ENCODE results near the gene MSH6.

MSH6 gene

GRCh38 chr2:47779426-47779790 is 3.5 kb upstream of the MSH6 start:
- no peak for DNase-seq (ENCODE audit: low spot score)

DNA sequence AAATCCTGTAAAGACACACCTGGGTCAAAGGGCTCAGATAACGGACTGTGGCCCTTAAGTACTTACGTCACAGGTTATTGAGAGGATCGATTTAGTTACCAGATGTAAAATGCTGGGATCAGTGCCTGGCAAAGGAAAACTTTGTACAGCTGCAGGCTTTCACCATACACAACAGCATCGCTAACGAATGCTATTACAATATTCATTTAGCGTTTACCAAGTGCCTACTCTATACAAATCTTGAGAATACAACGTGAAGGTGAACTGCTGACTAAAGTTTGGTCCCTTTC is 619 bp upstream of the MSH6 start:
- no peak for DNase-seq (ENCODE audit: low spot score)

GRCh38 chr2:47783486-47784351 is 774 bp downstream of the MSH6 start:
- peak; percentile 60 for DNase-seq (ENCODE audit: low spot score)

GRCh38 chr2:47784352-47784851 is 1.5 kb downstream of the MSH6 start:
- no peak for DNase-seq (ENCODE audit: low spot score)

DNA sequence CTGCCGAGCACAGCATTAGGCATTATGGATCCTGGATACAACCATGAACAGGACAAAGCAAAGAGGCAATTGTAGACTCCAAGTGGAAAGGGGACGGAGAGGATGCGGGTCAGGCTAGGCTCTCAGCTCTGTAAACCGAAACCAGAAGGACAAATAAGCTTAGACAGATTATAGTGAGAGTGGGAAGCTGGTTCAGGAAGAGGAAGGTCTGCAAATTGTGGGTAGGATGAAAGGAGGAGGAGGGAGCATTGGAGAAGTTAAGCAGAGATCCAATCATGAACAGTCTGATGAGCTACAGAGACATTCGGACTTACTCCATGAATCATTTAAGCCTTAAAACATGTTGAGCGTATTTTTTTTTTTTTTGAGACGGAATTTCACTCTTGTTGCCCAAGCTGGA is 3.0 kb downstream of the MSH6 start:
- DNase-seq (ENCODE audit: low spot score), result peak; percentile 58

DNA sequence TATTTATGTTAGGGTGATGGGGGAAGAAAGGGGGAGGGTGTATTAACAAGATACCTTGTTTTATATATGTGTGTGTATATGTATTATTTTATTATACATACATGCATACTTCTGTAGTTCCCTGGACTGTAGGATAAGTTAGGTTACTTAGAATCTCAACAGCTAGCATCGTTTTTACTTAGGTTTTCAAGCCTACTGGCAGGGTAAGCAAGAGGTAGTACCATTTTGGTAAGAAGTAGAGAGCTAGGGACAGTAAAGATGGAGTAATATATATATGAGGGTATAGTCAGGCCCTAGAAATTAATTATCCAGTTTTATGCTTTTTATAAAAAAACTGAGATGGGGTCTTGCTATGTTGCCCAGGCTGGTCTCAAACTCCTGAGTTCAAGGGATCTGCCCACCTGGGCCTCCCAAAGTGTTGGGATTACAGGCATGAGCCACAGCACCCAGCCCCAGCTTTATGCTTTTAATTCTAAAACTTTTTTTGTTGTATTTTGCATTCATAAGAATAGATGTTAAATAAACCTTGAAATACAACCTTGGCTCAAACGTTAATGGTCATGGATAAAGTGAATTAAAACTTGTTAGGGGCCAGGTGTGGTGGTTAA is 13.2 kb downstream of the MSH6 start:
- no peak for DNase-seq (ENCODE audit: low spot score)

GRCh38 chr2:47798631-47799030 is 15.7 kb downstream of the MSH6 start:
- DNase-seq (ENCODE audit: low spot score), result peak; percentile 24

GRCh38 chr2:47799031-47799609 is 16.2 kb downstream of the MSH6 start:
- DNase-seq (ENCODE audit: low spot score), result no peak

DNA sequence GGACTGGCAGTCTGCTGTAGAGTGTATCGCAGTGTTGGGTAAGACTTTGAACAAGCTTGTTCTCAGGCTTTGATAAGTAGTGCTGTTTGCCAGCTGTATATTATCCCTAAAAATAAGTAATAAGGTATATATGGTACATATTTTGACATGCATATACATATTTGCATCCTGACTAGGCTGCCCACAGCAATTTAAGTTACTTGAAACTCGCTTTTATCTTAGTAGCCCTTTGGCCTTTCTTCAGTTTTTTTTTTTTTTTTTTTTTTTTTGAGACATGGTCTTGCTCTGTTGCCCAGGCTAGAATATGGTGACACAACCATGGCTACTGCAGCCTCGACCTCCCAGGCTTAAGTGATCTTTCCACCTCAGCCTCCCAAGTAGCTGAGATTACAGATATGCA is 18.2 kb downstream of the MSH6 start:
- no peak for DNase-seq (ENCODE audit: low spot score)

- DNase-seq (ENCODE audit: low spot score), result no peak
These were observed 20.4 kb downstream of the MSH6 start for GRCh38 chr2:47803363-47803762.

- no peak for DNase-seq (ENCODE audit: low spot score)
These were observed 20.8 kb downstream of the MSH6 start for GRCh38 chr2:47803770-47804169.

DNA sequence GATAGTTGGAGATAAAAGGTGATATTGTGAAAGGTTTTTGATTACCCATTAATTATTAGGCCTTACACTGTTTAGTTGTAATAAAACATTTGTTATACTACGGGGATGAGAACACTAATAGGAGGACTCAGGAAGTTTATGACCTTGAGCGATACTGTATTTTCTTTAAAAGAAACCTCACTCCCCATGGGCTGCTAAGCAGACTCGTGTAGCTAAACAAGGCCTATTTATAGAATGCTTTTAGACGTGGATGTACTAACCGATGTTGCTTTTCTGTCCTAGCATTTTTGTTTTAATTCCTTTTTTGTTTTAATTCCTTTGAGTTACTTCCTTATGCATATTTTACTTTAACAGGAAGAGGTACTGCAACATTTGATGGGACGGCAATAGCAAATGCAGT is 22.9 kb downstream of the MSH6 start:
- DNase-seq (ENCODE audit: low spot score), result no peak

- DNase-seq (ENCODE audit: low spot score), result no peak
These were observed 25.7 kb downstream of the MSH6 start for GRCh38 chr2:47808614-47809013.

DNA sequence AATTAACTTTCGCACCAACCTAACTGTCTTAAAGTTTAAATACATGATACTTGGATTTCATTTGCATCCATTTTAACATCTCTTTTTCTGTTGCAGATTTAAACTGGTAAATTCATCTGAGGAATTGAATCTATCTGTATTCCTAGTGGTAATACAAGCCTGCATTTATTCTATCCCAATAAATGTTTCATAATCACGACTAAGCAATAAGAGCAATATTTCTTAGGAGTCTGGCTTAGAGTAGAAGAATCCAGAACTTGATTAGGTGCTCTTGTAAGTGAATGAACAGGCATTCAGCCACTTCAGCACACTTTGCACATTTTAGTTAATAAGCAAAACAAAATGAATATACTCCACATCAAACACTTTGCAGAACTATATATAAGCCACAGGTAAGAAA is 27.0 kb downstream of the MSH6 start:
- no peak for DNase-seq (ENCODE audit: low spot score)

GRCh38 chr2:47810850-47811249 is 27.9 kb downstream of the MSH6 start:
- DNase-seq (ENCODE audit: low spot score), result no peak

DNA sequence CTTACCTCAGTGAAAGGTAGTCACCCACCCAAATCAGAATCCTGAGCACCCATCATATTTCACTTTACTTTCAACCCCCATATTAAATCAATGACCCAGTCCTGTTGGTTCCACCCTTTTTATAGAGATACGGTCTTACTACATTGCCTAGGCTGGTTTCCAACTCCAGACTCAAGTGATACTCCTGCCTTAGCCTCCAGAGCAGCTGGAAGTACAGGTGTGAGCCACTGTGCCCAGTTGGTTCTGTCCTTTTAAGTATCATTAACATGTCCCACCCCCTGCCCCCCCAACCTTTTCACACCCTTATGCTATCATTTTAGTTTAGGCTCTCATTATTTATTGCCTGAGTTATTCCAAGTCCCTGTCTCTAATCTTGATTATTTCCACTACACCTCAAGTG is 28.7 kb downstream of the MSH6 start:
- no peak for DNase-seq (ENCODE audit: low spot score)

GRCh38 chr2:47815764-47816163 is 32.8 kb downstream of the MSH6 start:
- no peak for DNase-seq (ENCODE audit: low spot score)

- no peak for DNase-seq (ENCODE audit: low spot score)
These were observed 35.8 kb downstream of the MSH6 start for GRCh38 chr2:47818777-47819176.

- no peak for DNase-seq (ENCODE audit: low spot score)
These were observed 36.9 kb downstream of the MSH6 start for GRCh38 chr2:47819834-47820233.

DNA sequence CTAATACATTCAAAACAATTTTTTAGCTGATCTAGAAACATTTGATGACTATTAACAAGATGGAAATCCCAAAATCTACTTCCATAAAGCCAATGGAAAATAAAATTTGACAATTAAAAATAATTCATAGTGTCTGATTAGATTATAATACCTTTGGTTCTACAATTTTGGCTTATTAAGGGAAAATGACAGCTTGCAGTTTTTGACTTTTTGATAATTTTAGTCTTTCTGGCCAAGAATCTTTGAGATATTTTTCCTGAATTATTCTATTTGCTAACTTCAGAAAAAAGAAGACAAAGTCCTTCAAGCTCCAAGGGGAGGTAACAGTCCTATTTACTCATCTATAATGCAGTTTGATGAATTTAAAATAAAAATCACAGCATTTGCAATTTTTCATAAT is 39.6 kb downstream of the MSH6 start:
- DNase-seq (ENCODE audit: low spot score), result no peak

- DNase-seq (ENCODE audit: low spot score), result no peak
These were observed 50.6 kb downstream of the MSH6 start for GRCh38 chr2:47833516-47833968.

DNA sequence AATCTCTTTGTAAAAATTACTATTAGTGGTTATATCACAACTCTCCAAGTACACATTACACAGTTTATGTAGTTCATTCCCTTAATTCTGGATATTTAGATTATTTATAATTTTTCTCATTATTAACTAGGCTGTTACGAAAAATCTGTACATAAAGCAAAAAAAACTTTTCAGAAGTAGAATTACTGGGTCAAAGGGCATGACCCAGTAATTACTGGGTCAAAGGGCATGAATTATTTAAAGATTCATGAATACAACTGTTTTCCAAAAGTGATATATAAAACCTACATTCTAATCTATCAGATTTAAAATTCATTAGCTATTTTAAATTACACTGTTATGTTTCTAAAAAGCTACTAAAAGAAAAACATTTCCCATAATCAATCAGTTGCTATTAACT is 55.3 kb downstream of the MSH6 start:
- DNase-seq (ENCODE audit: low spot score), result no peak

GRCh38 chr2:47838686-47839085 is 55.7 kb downstream of the MSH6 start:
- DNase-seq (ENCODE audit: low spot score), result no peak

All from globus pallidus (tissue), 1 donor.